Thoracic aorta (tissue), 2 donors: ENCODE results near the gene CD2. TPM values are rescaled to one million over a fixed set of nuclear protein-coding genes. Genes with fewer than 3 reads are reported as not detected.

Experiments used
- ATAC-seq: fragments of 150-250 bp; one replicate; pipeline ENCODE4 v1.8.0; 2017; ENCODE audit warnings: low read depth; ENCODE audit not compliant: insufficient number of reproducible peaks, low FRiP score
- DNase-seq: peaks from one replicate; pipeline ENCODE4 v3.0.0-alpha.2; 2020; ENCODE audit warnings: low spot score
- H3K27ac ChIP-seq, 2 donors: fragments of 200-600 bp; sonication (generic); 1 replicate in 1 of 2; 2 replicates in 1 of 2; pipeline ENCODE4 v1.5.1; 2016; ENCODE audit warnings: mild to moderate bottlenecking in 2 of 2, moderate library complexity in 2 of 2
- H3K27me3 ChIP-seq: fragments of 200-600 bp; sonication (generic); replicated peaks from 2 replicates; pipeline ENCODE4 v1.6.0; 2016; ENCODE audit warnings: mild to moderate bottlenecking; ENCODE audit not compliant: insufficient read depth
- H3K36me3 ChIP-seq: fragments of 200-600 bp; sonication (generic); one replicate; pipeline ENCODE4 v1.5.1; 2016
- H3K4me1 ChIP-seq, 2 donors: fragments of 200-600 bp; sonication (generic); 1 replicate in 1 of 2; 2 replicates in 1 of 2; pipeline versions ENCODE4 v1.5.1 to v1.6.0; 2016; ENCODE audit warnings: low read depth in 2 of 2, mild to moderate bottlenecking in 1 of 2; ENCODE audit not compliant: control insufficient read depth in 1 of 2
- H3K4me3 ChIP-seq: fragments of 200-600 bp; sonication (generic); 2 replicates; pipeline ENCODE4 v1.5.1; 2016; ENCODE audit warnings: mild to moderate bottlenecking
- H3K9me3 ChIP-seq: fragments of 200-600 bp; sonication (generic); 2 replicates; pipeline ENCODE4 v1.5.1; 2016
- total RNA-seq, 2 donors: library from RNA; depleted of rRNA; stranded (reverse); fragments of >200 nt; gene quantifications; one replicate each; pipeline versions ENCODE4 v1.1.0 to v1.2.3, GENCODE V29; 2016
- TF ChIP-seq, protein P1 (sequence below): fragments of 200-600 bp; sonication (generic); IDR thresholded peaks from one replicate; pipeline ENCODE4 v1.5.1; 2019; ENCODE audit warnings: antibody characterized with exemption

Gene CD2
- total RNA-seq, 2 donors from 2014 or later = 1.4 to 3.0 TPM

DNA sequence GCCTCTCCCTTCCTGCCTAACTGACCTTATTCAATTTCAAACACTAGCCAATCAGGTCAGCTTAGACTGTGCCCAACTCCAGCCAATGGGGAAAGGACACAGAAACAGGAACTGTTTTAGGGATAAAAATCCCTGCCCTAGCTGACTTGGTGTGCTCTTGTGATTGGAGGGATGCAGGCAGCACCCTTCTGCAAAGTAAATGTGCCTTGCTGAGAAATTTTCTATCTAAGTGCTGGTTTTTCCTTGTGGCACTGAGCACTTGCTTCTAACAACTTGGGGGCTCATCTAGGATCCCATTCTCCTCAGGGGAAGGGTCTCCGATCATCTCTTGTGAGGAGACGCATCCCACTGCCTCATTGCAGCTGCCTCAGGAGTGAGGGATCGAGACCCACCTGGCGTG is 10.7 kb upstream of the CD2 start:
- H3K9me3 ChIP-seq = peaks cover 40% of the 10 kb centered on the region
- no peaks in the 10 kb centered on the region for H3K27me3 ChIP-seq
- TF ChIP-seq, protein P1, sequence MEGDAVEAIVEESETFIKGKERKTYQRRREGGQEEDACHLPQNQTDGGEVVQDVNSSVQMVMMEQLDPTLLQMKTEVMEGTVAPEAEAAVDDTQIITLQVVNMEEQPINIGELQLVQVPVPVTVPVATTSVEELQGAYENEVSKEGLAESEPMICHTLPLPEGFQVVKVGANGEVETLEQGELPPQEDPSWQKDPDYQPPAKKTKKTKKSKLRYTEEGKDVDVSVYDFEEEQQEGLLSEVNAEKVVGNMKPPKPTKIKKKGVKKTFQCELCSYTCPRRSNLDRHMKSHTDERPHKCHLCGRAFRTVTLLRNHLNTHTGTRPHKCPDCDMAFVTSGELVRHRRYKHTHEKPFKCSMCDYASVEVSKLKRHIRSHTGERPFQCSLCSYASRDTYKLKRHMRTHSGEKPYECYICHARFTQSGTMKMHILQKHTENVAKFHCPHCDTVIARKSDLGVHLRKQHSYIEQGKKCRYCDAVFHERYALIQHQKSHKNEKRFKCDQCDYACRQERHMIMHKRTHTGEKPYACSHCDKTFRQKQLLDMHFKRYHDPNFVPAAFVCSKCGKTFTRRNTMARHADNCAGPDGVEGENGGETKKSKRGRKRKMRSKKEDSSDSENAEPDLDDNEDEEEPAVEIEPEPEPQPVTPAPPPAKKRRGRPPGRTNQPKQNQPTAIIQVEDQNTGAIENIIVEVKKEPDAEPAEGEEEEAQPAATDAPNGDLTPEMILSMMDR = no peak
- no peak overlapping the region for H3K4me3 ChIP-seq
- ATAC-seq (no peak), DNase-seq (no peak)
- no peak overlapping the region for H3K27ac ChIP-seq
- H3K36me3 ChIP-seq = no peaks in the 10 kb centered on the region
- peaks cover 0 to 4% of the 10 kb centered on the region in 2 donors for H3K4me1 ChIP-seq

DNA sequence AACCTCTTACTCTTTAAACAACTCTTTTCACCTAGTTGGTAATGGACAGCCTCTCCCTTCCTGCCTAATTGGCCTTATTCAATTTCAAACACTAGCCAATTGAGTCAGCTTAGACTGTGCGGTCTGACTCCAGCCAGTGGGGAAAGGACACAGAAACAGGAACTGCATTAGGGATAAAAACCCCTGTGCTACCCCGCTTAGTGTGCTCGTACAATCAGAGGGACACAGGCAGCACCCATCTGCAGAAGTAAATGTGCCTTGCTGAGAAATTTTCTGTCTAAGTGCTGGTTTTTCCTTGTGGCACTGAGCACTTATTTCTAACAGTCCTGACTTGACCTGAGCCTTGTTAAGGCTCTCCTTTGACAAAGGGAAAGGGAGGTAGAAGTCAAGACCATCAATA is 6.0 kb upstream of the CD2 start:
- no peak overlapping the region for H3K4me3 ChIP-seq
- H3K27ac ChIP-seq = no peak overlapping the region
- DNase-seq (no peak), ATAC-seq (no peak)
- no peaks in the 10 kb centered on the region for H3K4me1 ChIP-seq
- H3K36me3 ChIP-seq = no peaks in the 10 kb centered on the region
- TF ChIP-seq, protein P1 = no peak
- H3K9me3 ChIP-seq = peaks cover 39% of the 10 kb centered on the region
- H3K27me3 ChIP-seq = no peaks in the 10 kb centered on the region

DNA sequence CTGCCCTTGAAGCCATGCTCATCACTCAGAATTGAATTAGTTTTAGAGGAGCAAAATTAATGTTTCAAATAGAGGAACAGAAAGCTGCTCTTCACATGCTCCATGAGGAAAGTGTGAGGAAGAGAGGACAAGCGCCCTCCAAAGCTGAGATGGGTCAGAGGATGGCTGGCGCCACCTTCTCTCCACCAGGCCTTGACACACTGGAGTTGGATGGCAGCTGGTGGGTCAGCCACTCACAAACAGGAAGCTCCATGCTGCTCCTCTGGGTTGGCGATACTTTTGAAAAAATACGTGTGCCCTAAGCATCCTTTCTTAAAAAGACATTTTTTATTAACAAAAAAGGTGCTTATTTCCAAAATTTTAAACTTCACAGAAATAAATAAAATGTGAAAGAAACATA is 3.1 kb upstream of the CD2 start:
- no peak overlapping the region for H3K27ac ChIP-seq
- no peaks in the 10 kb centered on the region for H3K36me3 ChIP-seq
- H3K4me3 ChIP-seq = no peak overlapping the region
- H3K27me3 ChIP-seq = no peaks in the 10 kb centered on the region
- TF ChIP-seq, protein P1 = no peak
- ATAC-seq (no peak), DNase-seq (no peak)
- peaks cover 24% of the 10 kb centered on the region for H3K9me3 ChIP-seq
- H3K4me1 ChIP-seq = no peaks in the 10 kb centered on the region

DNA sequence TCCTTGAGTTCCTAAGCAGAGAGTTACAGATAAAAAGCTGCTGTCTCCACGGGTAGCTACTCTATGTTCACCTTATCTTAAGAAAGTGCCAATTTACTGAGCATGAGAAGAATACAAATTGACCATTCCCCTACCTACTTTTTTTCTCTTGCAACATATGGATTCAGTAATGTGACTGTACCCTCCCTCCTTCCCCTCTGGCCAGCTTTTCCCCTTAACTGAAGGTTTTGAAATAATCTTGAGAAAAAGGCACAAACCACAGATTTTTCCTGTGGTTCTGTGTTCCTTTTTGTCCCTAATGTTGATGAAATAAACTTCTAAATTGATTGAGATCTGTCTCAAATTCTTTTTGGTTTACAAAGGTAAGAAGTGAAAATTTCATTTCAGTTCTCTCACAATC is 2.6 kb upstream of the CD2 start:
- Histone ChIP-seq H3K27ac (no peak overlapping the region), H3K27me3 (no peaks in the 10 kb centered on the region), H3K4me3 (no peak overlapping the region), H3K4me1 (no peaks in the 10 kb centered on the region), H3K9me3 (peaks cover 24% of the 10 kb centered on the region), H3K36me3 (no peaks in the 10 kb centered on the region)
- ATAC-seq = no peak
- no peak for DNase-seq
- TF ChIP-seq, protein P1 = no peak

DNA sequence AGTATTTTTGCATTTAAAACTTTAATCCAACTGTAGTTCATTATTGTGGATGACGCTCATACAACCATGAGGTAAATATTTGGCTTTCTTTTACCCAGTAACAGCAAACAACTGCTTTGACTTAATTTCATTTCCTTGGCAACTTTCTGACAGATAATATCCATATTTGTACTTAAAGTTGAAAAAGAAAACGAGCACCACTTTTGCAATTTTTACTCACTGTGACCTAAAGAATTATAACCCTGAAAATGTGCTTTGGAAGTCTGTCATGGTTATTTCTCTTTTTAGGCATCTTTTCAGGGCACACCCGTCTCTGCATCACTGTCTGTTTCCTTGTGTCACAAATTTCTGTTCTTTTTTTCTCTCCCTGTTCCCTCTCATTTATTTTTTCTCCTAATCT is 918 bp upstream of the CD2 start:
- Histone ChIP-seq H3K27ac (no peak overlapping the region), H3K4me1 (no peaks in the 10 kb centered on the region), H3K36me3 (no peaks in the 10 kb centered on the region), H3K27me3 (no peaks in the 10 kb centered on the region), H3K9me3 (peaks cover 9% of the 10 kb centered on the region), H3K4me3 (no peak overlapping the region)
- TF ChIP-seq, protein P1 = no peak
- DNase-seq = no peak
- no peak for ATAC-seq
